Measurements from ENCODE around the gene KHSRP. TPM values are rescaled to one million over a fixed set of nuclear protein-coding genes. Genes with fewer than 3 reads are reported as not detected.

The KHSRP gene
- total and polyA plus RNA-seq, 2 of the 13 experiments (the other 11 are each of a cell fraction or from before 2014, with no cell fraction given), result 72.1 to 129 TPM

GRCh38 chr19:6402837-6403608 is 21.6 kb downstream of the KHSRP start (continued):
- TF ChIP-seq SKI (IDR thresholded peaks at IDR 0.05; ENCODE audit: partially characterized antibody) (no peak), ZSCAN5A (CRISPR knock-in tag; IDR thresholded peaks at IDR 0.05; ENCODE audit: borderline replicate concordance) (0 out of 2 replicates have a peak, but pooled peaks have one; percentile 19), ZBTB40 (IDR thresholded peaks at IDR 0.05) (no peak), ZBTB40 (CRISPR knock-in tag; IDR thresholded peaks at IDR 0.05) (0 out of 2 replicates have a peak, but pooled peaks have one; percentile 16), ZFP37 (CRISPR knock-in tag; IDR thresholded peaks at IDR 0.05; ENCODE audit: borderline replicate concordance) (no peak), POGK (CRISPR knock-in tag; conservative IDR thresholded peaks at IDR 0.05) (peak; percentile 28; the same call in 1 of the 2 replicates), NR2C2 (CRISPR knock-in tag; IDR thresholded peaks at IDR 0.05; ENCODE audit: borderline replicate concordance) (peak; percentile 82), ZFP1 (CRISPR knock-in tag; IDR thresholded peaks at IDR 0.05) (no peak), ZNF629 (CRISPR knock-in tag; conservative IDR thresholded peaks at IDR 0.05) (0 out of 2 replicates have a peak, but pooled peaks have one; percentile 9), ZFP91 (CRISPR knock-in tag; IDR thresholded peaks at IDR 0.05; ENCODE audit: borderline replicate concordance) (peak; percentile 51; the same call in 1 of the 2 replicates), HOXA5 (CRISPR knock-in tag; IDR thresholded peaks at IDR 0.05) (0 out of 2 replicates have a peak, but pooled peaks have one; percentile 40), MEIS2 (CRISPR knock-in tag; IDR thresholded peaks at IDR 0.05) (no peak), BCL6 (CRISPR knock-in tag; IDR thresholded peaks at IDR 0.05) (peak; percentile 72)
